ENCODE measurements around the gene FBXW7. TPM values are rescaled to one million over a fixed set of nuclear protein-coding genes. Genes with fewer than 3 reads are reported as not detected.

Gene FBXW7
- total and polyA plus RNA-seq, 2 of the 8 experiments (the other 6 are each of a cell fraction or from before 2014, with no cell fraction given), result 6.0 to 26.7 TPM

- Histone ChIP-seq H4K91ac (replicated peaks; ENCODE audit: insufficient read length, low read length) (no peak overlapping the region), H2AK5ac (ENCODE audit: low read depth, low read length) (no peak overlapping the region), H3K9ac (replicated peaks in 1 of 4; ENCODE audit: extremely low read depth in 1 of 4, low read depth in 3 of 4, low read length in 3 of 4) (no peak overlapping the region), H2BK12ac (ENCODE audit: low read depth, low read length) (no peak overlapping the region), H3K4me3 (ENCODE audit: extremely low read depth in 1 of 4, insufficient read depth in 2 of 4, low read depth in 3 of 4, low read length in 4 of 4) (no peak overlapping the region), H3K79me2 (ENCODE audit: control insufficient read depth in 1 of 2, insufficient read depth in 2 of 2, low read length in 2 of 2) (peaks cover 0 to 39% of the 10 kb centered on the region in 2 experiments; a peak in 2 of 4 replicates), H4K20me1 (replicated peaks in 1 of 2; ENCODE audit: control insufficient read depth in 1 of 2, insufficient read depth in 2 of 2, low read length in 2 of 2) (no peaks in the 10 kb centered on the region), H3K18ac (ENCODE audit: extremely low read depth, low read length) (no peak overlapping the region), H3K9me3 (ENCODE audit: insufficient read depth in 2 of 2, low read depth in 1 of 2, low read length in 1 of 2) (no peaks in the 10 kb centered on the region), H3K14ac (ENCODE audit: insufficient read length) (no peak overlapping the region), H2BK120ac (replicated peaks; ENCODE audit: low read depth, low read length) (no peak overlapping the region), H4K8ac (ENCODE audit: extremely low read depth, insufficient read depth, low read length) (no peak overlapping the region), H4K5ac (ENCODE audit: insufficient read length, low read depth, low read length) (no peak overlapping the region), H2BK5ac (ENCODE audit: low read depth, low read length) (no peak overlapping the region), H3K36me3 (ENCODE audit: control insufficient read depth in 2 of 4, insufficient read depth in 4 of 4, low read length in 3 of 4) (no peaks in the 10 kb centered on the region), H3K79me1 (ENCODE audit: low read depth, low read length) (peaks cover 2% of the 10 kb centered on the region; the same call in 1 of the 2 replicates), H3K27me3 (replicated peaks in 1 of 4; ENCODE audit: control insufficient read depth in 3 of 4, extremely low read depth in 1 of 4, insufficient read depth in 3 of 4, low read length in 3 of 4) (no peaks in the 10 kb centered on the region), H3K23me2 (ENCODE audit: low read depth, low read length) (no peaks in the 10 kb centered on the region), H3K27ac (ENCODE audit: low read depth, low read length) (no peak overlapping the region), H3K56ac (replicated peaks; ENCODE audit: insufficient read length, low read depth, low read length) (no peak overlapping the region), H3K4me1 (replicated peaks in 1 of 4; ENCODE audit: control insufficient read depth in 3 of 4, insufficient read depth in 4 of 4, low read length in 3 of 4) (peaks cover 0 to 4% (median 4%) of the 10 kb centered on the region in 4 experiments; a peak in 3 of 7 replicates), H3K4ac (replicated peaks; ENCODE audit: insufficient read length, low read depth, low read length) (no peak overlapping the region), H3K4me2 (ENCODE audit: insufficient read depth in 1 of 2, low read depth in 2 of 2, low read length in 2 of 2) (no peak overlapping the region), H3K23ac (ENCODE audit: insufficient read length) (no peak overlapping the region), H2AFZ (ENCODE audit: low read length) (no peak overlapping the region), H2BK15ac (ENCODE audit: low read length) (no peak overlapping the region), H2BK20ac (ENCODE audit: low read length) (no peak overlapping the region)
- FAIRE-seq (no peak), DNase-seq (ENCODE audit: low read depth in 1 of 2, low spot score in 2 of 2) (no peak)
- ChIA-PET POLR2A (ENCODE audit: partially characterized antibody) (no interaction called here), CTCF (ENCODE audit: partially characterized antibody) (interaction anchor here (3.1 kb wide), 1 partner anchor 11 kb away, joined by 20 read pairs; no protein-coding TSS in a partner anchor)
- no peak for TF ChIP-seq PHF8 (conservative IDR thresholded peaks at IDR 0.05; ENCODE audit: low read depth, low read length)
- TF ChIP-seq ZNF274 (IDR thresholded peaks at IDR 0.05; ENCODE audit: borderline replicate concordance, extremely low read depth, low read length), result no peak
- TF ChIP-seq RNF2 (IDR thresholded peaks at IDR 0.05; ENCODE audit: borderline replicate concordance, low read depth, low read length, missing control alignments, poor library complexity, severe bottlenecking), result no peak
- no peak for TF ChIP-seq NANOG (IDR thresholded peaks at IDR 0.05; ENCODE audit: insufficient read depth, low read depth, low read length, poor library complexity, severe bottlenecking)
- TF ChIP-seq CHD2 (IDR thresholded peaks at IDR 0.05; ENCODE audit: low read length), result no peak
- TF ChIP-seq, protein P1, sequence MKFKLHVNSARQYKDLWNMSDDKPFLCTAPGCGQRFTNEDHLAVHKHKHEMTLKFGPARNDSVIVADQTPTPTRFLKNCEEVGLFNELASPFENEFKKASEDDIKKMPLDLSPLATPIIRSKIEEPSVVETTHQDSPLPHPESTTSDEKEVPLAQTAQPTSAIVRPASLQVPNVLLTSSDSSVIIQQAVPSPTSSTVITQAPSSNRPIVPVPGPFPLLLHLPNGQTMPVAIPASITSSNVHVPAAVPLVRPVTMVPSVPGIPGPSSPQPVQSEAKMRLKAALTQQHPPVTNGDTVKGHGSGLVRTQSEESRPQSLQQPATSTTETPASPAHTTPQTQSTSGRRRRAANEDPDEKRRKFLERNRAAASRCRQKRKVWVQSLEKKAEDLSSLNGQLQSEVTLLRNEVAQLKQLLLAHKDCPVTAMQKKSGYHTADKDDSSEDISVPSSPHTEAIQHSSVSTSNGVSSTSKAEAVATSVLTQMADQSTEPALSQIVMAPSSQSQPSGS (IDR thresholded peaks at IDR 0.05; ENCODE audit: low read length), result no peak
- no peak for TF ChIP-seq EGR1 (IDR thresholded peaks at IDR 0.05; ENCODE audit: borderline replicate concordance, low read depth, low read length)
- TF ChIP-seq SIX5 (IDR thresholded peaks at IDR 0.05; ENCODE audit: low read depth, low read length), result no peak
- TF ChIP-seq SP1 (IDR thresholded peaks at IDR 0.05; ENCODE audit: low read depth, low read length), result no peak
- WGBS, 2 experiments (ENCODE audit: extremely low coverage in 1 of 2, insufficient coverage in 1 of 2, insufficient read length in 1 of 2, insufficient replicate concordance in 2 of 2, low coverage in 1 of 2, low lambda C conversion rate in 2 of 2, missing lambda C conversion rate in 1 of 2), result 88% methylated on average over 2 of the region's 2 CpGs; no CpG with 5 or more reads in 1 of the 2 experiments
These were observed 116.1 kb downstream of the FBXW7 start for GRCh38 chr4:152419809-152420208.
